ENCODE results near the gene LITAF. TPM values are rescaled to one million over a fixed set of nuclear protein-coding genes. Genes with fewer than 3 reads are reported as not detected.
"Not testable (repeated sequence)": the region's sequence is repeated elsewhere in the genome, so short reads cannot be mapped to it uniquely, and the experiment has no call there.

Gene LITAF
- total and polyA plus RNA-seq, 2 experiments from 2014 or later, result 83.2 to 150 TPM

GRCh38 chr16:11507350-11507749, 79.4 kb downstream of the LITAF start:
- WGBS, 2 experiments (ENCODE audit: low coverage in 1 of 2, low lambda C conversion rate in 2 of 2, missing lambda C conversion rate in 2 of 2), result 93 to 98% methylated on average over 7 of the region's 7 CpGs
- in situ Hi-C loops (cut with MboI), result no loop called here

GRCh38 chr16:11506741-11507305, 79.9 kb downstream of the LITAF start:
- Histone ChIP-seq H3K4me2 (ENCODE audit: unreplicated experiment) (no peak overlapping the region), H2AFZ (no peak overlapping the region)

More at GRCh38 chr16:11507350-11507749, 79.4 kb downstream of the LITAF start:
- H2AFZ ChIP-seq, result no peak overlapping the region
- no peaks in the 10 kb centered on the region for H3K79me2 ChIP-seq (ENCODE audit: insufficient read depth)
- 0 out of 2 replicates have a peak, but pooled peaks cover 5% of the 10 kb centered on the region for H3F3A ChIP-seq (ENCODE audit: insufficient read depth)
- no peaks in the 10 kb centered on the region for H3K9me3 ChIP-seq (ENCODE audit: low read depth)
- H3K9ac ChIP-seq, result no peak overlapping the region
- H3K9me2 ChIP-seq (ENCODE audit: insufficient read depth), result no peaks in the 10 kb centered on the region
- TF ChIP-seq EZH2 (IDR thresholded peaks at IDR 0.05; ENCODE audit: insufficient read depth, poor library complexity, severe bottlenecking), result no peak
- TF ChIP-seq EZH2phosphoT487 (IDR thresholded peaks at IDR 0.05; ENCODE audit: insufficient read depth, low read depth), result no peak
- no peak overlapping the region for H3K27ac ChIP-seq
- no peaks in the 10 kb centered on the region for H3K27me3 ChIP-seq (replicated peaks; ENCODE audit: insufficient read depth)
- DNase-seq, result no peak
- H3K4me2 ChIP-seq (ENCODE audit: unreplicated experiment), result no peak overlapping the region
- H3K4me3 ChIP-seq, result no peak overlapping the region
- no peaks in the 10 kb centered on the region for H4K20me1 ChIP-seq (ENCODE audit: insufficient read depth)
- H3K36me3 ChIP-seq (ENCODE audit: low read depth), result no peaks in the 10 kb centered on the region
- H3K4me1 ChIP-seq (ENCODE audit: insufficient read depth), result no peaks in the 10 kb centered on the region

GRCh38 chr16:11504261-11504660, 82.5 kb downstream of the LITAF start:
- H3K36me3 ChIP-seq (ENCODE audit: low read depth); H3K9me2 ChIP-seq (ENCODE audit: insufficient read depth); H2AFZ ChIP-seq; H3K27me3 ChIP-seq (replicated peaks; ENCODE audit: insufficient read depth); H3K4me2 ChIP-seq (ENCODE audit: unreplicated experiment); H4K20me1 ChIP-seq (ENCODE audit: insufficient read depth); H3K79me2 ChIP-seq (ENCODE audit: insufficient read depth); H3F3A ChIP-seq (ENCODE audit: insufficient read depth); H3K9ac ChIP-seq; H3K27ac ChIP-seq; in situ Hi-C loops (cut with MboI); DNase-seq; H3K9me3 ChIP-seq (ENCODE audit: low read depth); H3K4me3 ChIP-seq; H3K4me1 ChIP-seq (ENCODE audit: insufficient read depth): not testable (repeated sequence)
- WGBS, 2 experiments (ENCODE audit: low coverage in 1 of 2, low lambda C conversion rate in 2 of 2, missing lambda C conversion rate in 2 of 2), result 84 to 88% methylated on average over 11 to 13 of the region's 13 CpGs

More at GRCh38 chr16:11506741-11507305, 79.9 kb downstream of the LITAF start:
- DNase-seq, result no peak
- Histone ChIP-seq H4K20me1 (ENCODE audit: insufficient read depth) (no peaks in the 10 kb centered on the region), H3F3A (ENCODE audit: insufficient read depth) (0 out of 2 replicates have a peak, but pooled peaks cover 5% of the 10 kb centered on the region), H3K9ac (no peak overlapping the region), H3K27ac (no peak overlapping the region), H3K9me2 (ENCODE audit: insufficient read depth) (no peaks in the 10 kb centered on the region), H3K9me3 (ENCODE audit: low read depth) (no peaks in the 10 kb centered on the region), H3K36me3 (ENCODE audit: low read depth) (no peaks in the 10 kb centered on the region), H3K27me3 (replicated peaks; ENCODE audit: insufficient read depth) (no peaks in the 10 kb centered on the region), H3K4me3 (no peak overlapping the region), H3K79me2 (ENCODE audit: insufficient read depth) (no peaks in the 10 kb centered on the region), H3K4me1 (ENCODE audit: insufficient read depth) (no peaks in the 10 kb centered on the region)
- in situ Hi-C loops (cut with MboI), result no loop called here
- TF ChIP-seq EZH2phosphoT487 (IDR thresholded peaks at IDR 0.05; ENCODE audit: insufficient read depth, low read depth), result no peak
- TF ChIP-seq EZH2 (IDR thresholded peaks at IDR 0.05; ENCODE audit: insufficient read depth, poor library complexity, severe bottlenecking), result no peak
- WGBS, 2 experiments (ENCODE audit: low coverage in 1 of 2, low lambda C conversion rate in 2 of 2, missing lambda C conversion rate in 2 of 2), result 85 to 86% methylated on average over 12 of the region's 12 CpGs

GRCh38 chr16:11503566-11503965, 83.2 kb downstream of the LITAF start:
- Histone ChIP-seq H3K9me3 (ENCODE audit: low read depth) (no peaks in the 10 kb centered on the region), H4K20me1 (ENCODE audit: insufficient read depth) (no peaks in the 10 kb centered on the region), H2AFZ (no peak overlapping the region), H3F3A (ENCODE audit: insufficient read depth) (0 out of 2 replicates have a peak, but pooled peaks cover 5% of the 10 kb centered on the region), H3K9ac (no peak overlapping the region), H3K4me1 (ENCODE audit: insufficient read depth) (no peaks in the 10 kb centered on the region), H3K4me2 (ENCODE audit: unreplicated experiment) (no peak overlapping the region), H3K4me3 (no peak overlapping the region), H3K9me2 (ENCODE audit: insufficient read depth) (no peaks in the 10 kb centered on the region), H3K27me3 (replicated peaks; ENCODE audit: insufficient read depth) (no peaks in the 10 kb centered on the region), H3K79me2 (ENCODE audit: insufficient read depth) (no peaks in the 10 kb centered on the region), H3K27ac (no peak overlapping the region), H3K36me3 (ENCODE audit: low read depth) (no peaks in the 10 kb centered on the region)
- in situ Hi-C loops (cut with MboI), result no loop called here
- no peak for TF ChIP-seq EZH2 (IDR thresholded peaks at IDR 0.05; ENCODE audit: insufficient read depth, poor library complexity, severe bottlenecking)
- WGBS, 2 experiments (ENCODE audit: low coverage in 1 of 2, low lambda C conversion rate in 2 of 2, missing lambda C conversion rate in 2 of 2), result 75 to 78% methylated on average over 10 of the region's 10 CpGs
- DNase-seq, result no peak

- in situ Hi-C loops (cut with MboI), result no loop called here
- no peak overlapping the region for H3K27ac ChIP-seq
These were observed 84.5 kb downstream of the LITAF start for GRCh38 chr16:11502239-11502638.

More at GRCh38 chr16:11502239-11502638, 84.5 kb downstream of the LITAF start:
- Histone ChIP-seq H3K36me3 (ENCODE audit: low read depth) (no peaks in the 10 kb centered on the region), H3K9me2 (ENCODE audit: insufficient read depth) (no peaks in the 10 kb centered on the region), H3K79me2 (ENCODE audit: insufficient read depth) (no peaks in the 10 kb centered on the region), H3K27me3 (replicated peaks; ENCODE audit: insufficient read depth) (no peaks in the 10 kb centered on the region), H3K9me3 (ENCODE audit: low read depth) (no peaks in the 10 kb centered on the region), H3K4me2 (ENCODE audit: unreplicated experiment) (no peak overlapping the region), H4K20me1 (ENCODE audit: insufficient read depth) (no peaks in the 10 kb centered on the region), H2AFZ (no peak overlapping the region), H3K9ac (no peak overlapping the region), H3K4me3 (no peak overlapping the region), H3K4me1 (ENCODE audit: insufficient read depth) (peaks cover 9% of the 10 kb centered on the region), H3F3A (ENCODE audit: insufficient read depth) (peaks cover 7% of the 10 kb centered on the region; the same call in 1 of the 2 replicates)
- TF ChIP-seq EZH2 (IDR thresholded peaks at IDR 0.05; ENCODE audit: insufficient read depth, poor library complexity, severe bottlenecking) (no peak), EZH2phosphoT487 (IDR thresholded peaks at IDR 0.05; ENCODE audit: insufficient read depth, low read depth) (no peak)
- WGBS, 2 experiments (ENCODE audit: low coverage in 1 of 2, low lambda C conversion rate in 2 of 2, missing lambda C conversion rate in 2 of 2), result 75 to 82% methylated on average over 4 of the region's 4 CpGs
- no peak for DNase-seq
